Globus pallidus (tissue), 1 donor: ENCODE data around the gene PARD6A.

Source experiments
- DNase-seq: peaks from one replicate; pipeline ENCODE4 v3.0.0-alpha.2; 2015; ENCODE audit warnings: low spot score

PARD6A gene

GRCh38 chr16:67666559-67667452 lies 6.0 kb downstream of the PARD6A start, which contains the start of the genes C16orf86 and ENKD1:
C16orf86 (plus strand) TSS chr16:67666814; CDS start chr16:67666971, 157 bp downstream.
ENKD1 (minus strand) TSS chr16:67666750; CDS start chr16:67666442, 308 bp downstream.
- peak; percentile 82 for DNase-seq

GRCh38 chr16:67667453-67667816 lies 6.7 kb downstream of the PARD6A start:
- no peak for DNase-seq

DNA sequence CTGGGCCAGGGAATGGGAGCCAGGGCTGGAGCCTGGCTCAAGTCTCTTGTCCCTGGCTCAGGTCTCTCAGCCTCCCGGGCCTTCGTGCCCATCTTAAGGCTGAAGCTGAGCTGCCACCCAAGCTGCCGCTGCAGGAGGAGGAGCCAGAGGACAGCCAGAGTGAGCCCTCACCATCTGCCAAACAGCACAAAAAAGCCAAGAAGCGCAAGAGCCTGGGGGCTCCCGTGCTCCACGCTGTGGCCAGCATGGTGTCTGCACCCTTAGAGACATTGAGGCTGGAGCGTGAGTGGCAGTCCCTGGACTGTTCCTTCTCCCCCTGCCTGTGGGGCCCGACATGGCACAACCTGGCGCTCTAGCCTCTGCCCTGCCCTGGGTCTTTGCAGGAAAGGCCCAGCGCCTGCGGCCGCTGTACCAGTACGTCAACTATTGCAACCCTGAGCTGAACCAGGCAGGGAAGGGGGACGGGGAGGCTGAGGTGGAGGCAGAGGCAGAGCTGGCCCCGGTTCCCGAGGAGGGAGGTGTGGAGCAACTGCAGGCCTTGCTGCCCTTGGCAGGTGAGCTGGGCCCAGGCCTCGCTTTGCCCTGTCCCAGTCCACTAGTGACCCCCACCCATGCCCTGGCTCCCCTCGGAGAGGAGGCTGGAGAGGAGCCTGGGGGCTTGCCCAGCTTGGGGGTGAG lies 7.2 kb downstream of the PARD6A start:
- DNase-seq, result peak; percentile 88

DNA sequence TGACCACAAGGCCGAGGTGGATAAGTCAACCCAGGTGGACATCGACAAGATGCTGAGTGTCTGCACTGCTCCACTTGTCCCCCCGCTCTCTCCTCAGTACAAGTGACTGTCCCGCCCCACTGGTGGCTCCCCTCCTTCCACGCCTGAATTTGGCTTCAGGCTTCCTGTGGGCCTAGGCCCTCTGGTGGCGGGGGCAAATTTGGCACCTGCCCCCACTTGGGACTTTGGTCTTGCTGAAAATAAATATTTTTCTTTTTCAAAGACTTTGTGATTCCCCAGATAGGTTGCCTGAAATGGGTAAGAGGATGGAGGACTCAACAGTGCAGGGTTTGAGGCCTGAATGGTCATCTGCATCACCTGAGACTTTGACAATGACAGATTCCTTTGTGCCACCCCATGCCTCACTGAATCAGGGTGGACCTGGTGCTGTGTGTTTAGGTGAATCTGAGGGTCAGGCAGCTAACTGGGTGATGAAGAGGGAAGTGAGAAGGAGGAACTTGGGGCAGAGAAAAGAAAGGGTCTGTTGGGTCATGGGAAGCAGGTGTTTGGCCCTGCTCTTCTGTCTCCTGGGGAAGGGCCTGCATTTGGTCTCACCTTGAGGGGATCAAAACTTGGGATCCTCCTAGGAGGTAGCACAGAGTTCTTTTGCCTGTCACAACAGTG lies 7.9 kb downstream of the PARD6A start:
- no peak for DNase-seq

GRCh38 chr16:67669499-67670101 lies 8.8 kb downstream of the PARD6A start:
- no peak for DNase-seq

GRCh38 chr16:67672306-67672705 lies 11.5 kb downstream of the PARD6A start:
- DNase-seq, result no peak

- peak; percentile 55 for DNase-seq
These were observed 12.2 kb downstream of the PARD6A start for GRCh38 chr16:67672739-67673662.

DNA sequence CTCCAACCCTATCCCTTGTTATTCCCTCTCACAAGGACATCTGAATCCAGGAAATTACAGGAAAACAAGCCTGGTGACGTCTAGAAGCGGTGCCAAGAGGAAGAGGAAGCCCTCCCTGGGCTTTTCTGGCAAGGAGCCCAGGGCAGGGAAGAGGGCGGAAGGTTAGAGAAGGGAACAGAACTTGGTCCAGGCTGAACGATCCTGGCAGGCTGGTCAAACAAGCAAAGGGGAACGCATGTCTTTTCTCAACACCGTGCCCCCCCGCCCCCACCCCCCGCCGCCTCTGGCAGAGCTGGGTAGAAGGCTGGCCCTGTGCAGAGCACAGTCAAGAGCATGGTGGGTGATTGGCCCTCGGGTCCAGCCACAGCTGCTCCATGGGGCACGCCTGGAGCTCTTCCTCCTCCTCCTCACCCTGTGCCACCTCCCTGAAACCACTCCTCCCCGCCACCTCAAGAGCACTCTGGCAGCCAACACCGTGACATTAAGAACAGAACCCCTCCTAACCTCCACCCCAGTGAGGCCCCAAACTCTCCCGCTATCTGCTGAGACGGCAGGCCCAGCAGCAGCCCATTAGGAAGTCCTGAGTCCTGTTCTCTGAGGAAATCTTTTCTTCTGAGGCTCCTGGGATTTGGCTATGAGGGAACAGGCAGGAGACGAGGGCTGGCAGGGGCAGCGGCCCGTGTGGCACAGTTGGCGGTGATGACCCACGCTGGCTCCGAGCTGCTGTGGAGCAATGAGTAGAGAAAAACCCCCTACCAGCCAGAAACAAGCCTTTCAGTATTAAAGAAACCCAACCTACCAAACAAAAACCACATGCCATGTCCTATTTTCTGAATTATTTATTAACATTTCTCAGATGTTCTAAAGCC lies 13.2 kb downstream of the PARD6A start:
- DNase-seq, result peak; percentile 40

- no peak for DNase-seq
These were observed 14.3 kb downstream of the PARD6A start for GRCh38 chr16:67674851-67675578.

DNA sequence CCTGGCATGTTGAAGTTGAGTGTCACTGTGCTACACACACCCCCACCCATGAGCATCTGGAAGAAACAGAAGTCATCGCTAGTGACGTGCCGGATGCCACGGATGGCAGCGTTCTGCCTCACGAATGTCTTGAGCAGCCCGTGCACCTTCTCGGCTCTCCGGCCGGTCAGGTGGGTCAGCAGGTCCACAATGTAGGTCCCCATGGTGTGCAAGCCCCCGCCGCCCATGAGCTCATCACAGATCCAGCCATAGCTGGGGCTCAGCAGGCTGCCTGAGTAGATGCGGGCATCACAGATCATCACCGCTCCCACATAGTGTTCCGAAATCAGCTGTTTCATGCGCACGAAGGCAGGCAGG lies 14.8 kb downstream of the PARD6A start:
- DNase-seq, result no peak

GRCh38 chr16:67675999-67676398 lies 15.2 kb downstream of the PARD6A start:
- no peak for DNase-seq

DNA sequence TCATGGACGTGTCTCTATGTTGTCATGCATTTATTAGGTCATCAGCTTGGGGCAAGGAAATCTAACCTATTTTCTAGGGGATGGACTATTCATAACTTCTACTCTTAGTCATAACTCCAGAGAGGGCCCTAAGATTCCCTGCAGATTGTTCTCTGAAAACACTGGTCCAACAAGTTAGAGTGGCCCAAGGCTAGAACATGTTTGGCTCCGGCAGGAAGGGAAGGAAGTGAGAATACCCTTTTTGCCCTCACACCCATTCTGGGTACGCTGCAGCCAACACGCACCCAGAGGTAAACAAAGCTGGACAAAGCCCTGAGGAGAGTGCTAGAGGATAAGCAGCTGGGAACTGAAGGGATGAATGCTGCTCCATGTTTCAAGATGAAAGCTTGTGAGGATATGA lies 15.8 kb downstream of the PARD6A start:
- DNase-seq, result no peak

- DNase-seq, result no peak
These were observed 16.2 kb downstream of the PARD6A start for GRCh38 chr16:67676939-67677338.

DNA sequence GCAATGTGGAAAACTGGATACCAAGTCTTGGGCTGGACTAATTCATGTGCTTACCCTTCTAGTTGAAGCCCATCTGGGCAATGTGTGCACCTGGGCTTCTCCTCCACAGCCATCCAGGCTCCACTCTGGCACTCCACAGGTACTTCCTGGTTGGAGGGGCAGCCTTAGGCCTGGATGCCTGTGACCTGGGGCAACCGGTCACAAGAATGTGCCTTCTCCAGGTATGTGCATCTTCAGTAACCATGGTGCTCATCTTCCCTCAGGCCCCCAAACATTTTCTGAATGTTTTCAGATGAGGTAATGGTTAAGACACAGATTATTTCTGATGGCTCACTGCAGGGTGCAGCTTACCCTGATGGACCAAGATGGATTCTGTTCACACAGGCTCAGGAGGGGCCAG lies 17.0 kb downstream of the PARD6A start:
- DNase-seq, result no peak

DNA sequence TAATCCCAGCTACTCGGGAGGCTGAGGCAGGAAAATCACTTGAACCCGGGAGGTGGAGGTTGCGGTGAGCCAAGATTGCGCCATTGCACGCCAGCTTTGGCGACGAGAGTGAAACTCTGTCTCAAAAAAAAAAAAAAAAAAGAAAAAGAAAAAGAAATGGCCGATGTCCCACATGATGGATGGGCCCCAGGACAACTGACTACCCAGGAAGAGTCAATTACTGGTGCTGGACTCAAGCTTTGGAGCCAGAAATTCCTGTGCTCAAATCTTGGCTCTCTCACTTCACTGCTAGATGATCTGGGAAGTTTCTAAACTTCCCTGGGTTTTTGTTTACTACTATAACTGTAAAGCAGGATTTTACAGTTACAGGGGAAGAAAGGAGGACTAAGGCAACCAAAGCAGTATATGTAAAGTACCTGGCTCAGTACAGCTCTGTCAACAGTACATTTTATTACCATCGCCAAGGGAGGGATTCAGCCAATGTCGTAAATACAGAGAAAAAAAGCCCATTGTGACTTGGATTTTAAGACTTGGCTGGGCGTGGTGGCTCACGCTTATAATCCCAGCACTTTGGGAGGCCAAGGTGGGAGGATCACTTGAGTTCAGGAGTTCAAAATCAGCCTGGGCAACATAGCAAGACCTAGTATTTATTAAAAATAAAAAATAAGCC lies 17.7 kb downstream of the PARD6A start:
- DNase-seq, result no peak

DNA sequence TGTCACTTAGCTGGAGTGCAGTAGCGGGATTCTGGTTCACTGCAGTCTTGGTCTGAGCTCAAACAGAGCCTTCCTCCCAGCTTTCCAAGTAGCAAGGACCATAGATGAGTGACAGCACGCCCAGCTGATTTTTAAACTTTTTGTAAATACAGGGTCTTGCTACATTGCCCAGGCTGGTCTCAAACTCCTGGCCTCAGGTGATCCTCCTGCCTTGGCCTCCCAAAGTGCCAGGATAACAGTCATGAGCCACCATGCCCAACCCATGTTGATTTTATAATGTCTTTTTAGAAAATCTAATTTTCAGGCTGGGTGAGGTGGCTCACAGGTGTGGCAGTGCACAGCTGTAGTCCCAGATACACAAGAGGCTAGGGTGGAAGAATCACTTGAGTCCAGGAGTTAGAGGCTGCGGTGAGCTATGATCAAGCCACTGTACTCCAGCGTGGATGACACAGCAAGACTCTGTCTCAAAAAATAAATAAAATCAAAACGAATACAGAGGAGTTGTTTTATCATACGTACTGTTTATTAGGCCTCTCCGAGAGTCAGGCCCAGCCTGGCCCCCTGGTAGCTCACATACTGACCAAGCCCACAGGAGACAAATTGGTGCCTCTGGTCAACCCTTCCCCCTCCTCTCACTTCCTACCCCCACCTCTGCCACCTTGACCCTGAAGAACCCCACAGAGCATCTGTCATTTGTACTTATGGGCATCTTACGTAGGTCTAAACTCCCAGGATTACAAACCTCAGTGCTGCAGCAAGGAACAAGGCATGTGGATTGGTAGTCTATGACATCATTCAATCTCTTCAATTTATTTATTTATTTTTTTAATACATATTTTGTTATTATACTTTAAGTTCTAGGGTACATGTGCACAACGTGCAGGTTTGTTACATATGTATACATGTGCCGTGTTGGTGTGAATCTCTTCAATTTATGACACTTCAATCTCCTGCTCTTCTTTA lies 19.5 kb downstream of the PARD6A start:
- no peak for DNase-seq

GRCh38 chr16:67683767-67684166 lies 23.0 kb downstream of the PARD6A start:
- DNase-seq, result no peak
